GM13976 (cell line): ENCODE results near the gene RSPO1.

Experiments used
- DNase-seq: peaks from one replicate; pipeline ENCODE4 v3.0.0; 2012; ENCODE audit warnings: low spot score
- CTCF ChIP-seq: IDR thresholded peaks from 2 replicates; pipeline ENCODE4 v1.5.1; 2012; ENCODE audit warnings: borderline replicate concordance, mild to moderate bottlenecking; ENCODE audit not compliant: insufficient read depth; ENCODE audit errors: extremely low read depth, missing control alignments, control extremely low read depth
- in situ Hi-C: fragments of 300-500 bp; cut with MboI; formaldehyde crosslinking; loops from one replicate; pipeline ENCODE4 v1.12.0; 2022; ENCODE audit warnings: low sequenced_read_pairs, mixed read lengths, inconsistent platforms; ENCODE audit not compliant: unreplicated experiment

RSPO1 gene

DNA sequence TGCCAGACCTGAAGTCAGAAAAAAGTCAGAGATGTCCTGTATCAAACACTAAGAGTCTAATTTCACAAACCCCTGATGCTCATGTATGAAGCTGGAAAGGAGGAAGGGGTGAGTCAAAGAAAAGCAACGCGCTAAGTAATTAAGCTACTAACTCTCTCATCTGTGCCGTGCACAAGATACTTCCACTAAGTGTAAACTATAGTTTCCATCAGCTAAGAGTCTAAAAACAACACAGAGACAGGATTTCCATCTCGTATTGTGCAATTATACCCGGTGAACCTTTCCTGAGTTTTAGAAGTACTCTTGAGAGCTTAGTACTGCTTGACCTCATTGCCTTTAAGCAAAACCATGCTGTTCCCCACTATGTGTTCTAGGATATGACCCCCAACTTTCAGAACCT is 59.0 kb downstream of the RSPO1 start:
- no peak for TF ChIP-seq CTCF
- DNase-seq, result no peak
- in situ Hi-C loops, result no loop called here

- no peak for TF ChIP-seq CTCF
- in situ Hi-C loops, result no loop called here
- DNase-seq, result no peak
These were observed 59.7 kb downstream of the RSPO1 start for GRCh38 chr1:37574834-37575480.

GRCh38 chr1:37570528-37571334 is 64.0 kb downstream of the RSPO1 start:
- TF ChIP-seq CTCF, result no peak
- in situ Hi-C loops, result no loop called here
- no peak for DNase-seq

DNA sequence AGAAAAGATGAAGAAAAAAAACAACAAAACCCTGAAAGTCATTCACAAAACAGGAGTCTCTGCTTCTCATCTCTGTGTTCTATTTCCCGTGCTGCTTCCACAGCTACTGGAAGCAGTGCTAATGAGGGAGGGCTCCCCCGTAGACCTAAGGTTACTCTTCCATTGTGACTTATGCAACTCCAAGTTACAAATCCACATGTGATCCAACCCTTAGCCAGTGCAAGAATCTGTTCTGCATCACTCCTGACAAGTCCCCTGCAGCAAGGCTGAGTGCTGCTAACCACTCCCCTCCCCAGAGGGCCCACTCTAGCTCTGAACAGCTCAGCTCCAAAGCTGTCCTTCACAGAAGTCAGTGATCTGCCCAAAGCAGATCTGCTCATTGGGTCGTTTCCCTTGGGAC is 67.7 kb downstream of the RSPO1 start:
- TF ChIP-seq CTCF, result no peak
- in situ Hi-C loops, result no loop called here
- DNase-seq, result no peak

- no peak for TF ChIP-seq CTCF
- no peak for DNase-seq
- in situ Hi-C loops, result no loop called here
These were observed 69.8 kb downstream of the RSPO1 start for GRCh38 chr1:37564892-37565291.

- no peak for DNase-seq
- TF ChIP-seq CTCF, result no peak
- in situ Hi-C loops, result no loop called here
These were observed 71.7 kb downstream of the RSPO1 start for GRCh38 chr1:37562984-37563383.
